ENCODE results near the gene MITF.

The MITF gene

DNA sequence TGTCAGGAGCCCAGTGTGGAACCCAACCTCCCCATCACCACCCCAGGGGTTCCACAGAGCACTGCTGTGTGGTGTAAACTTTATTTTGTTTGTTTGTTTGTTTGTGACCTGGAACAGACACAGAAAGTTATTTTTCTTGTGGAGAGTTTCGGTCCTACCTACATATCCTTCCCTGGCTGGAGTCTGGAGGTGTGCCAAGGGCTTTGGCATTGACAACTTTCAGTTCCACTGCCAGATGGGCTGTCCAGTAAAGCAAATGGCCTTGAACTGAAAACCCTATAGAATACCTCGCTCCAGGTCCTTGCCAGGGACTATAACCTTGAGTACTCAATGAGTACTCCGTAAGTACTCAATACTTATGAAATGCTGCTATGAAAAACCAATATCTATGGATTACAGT is 103.5 kb downstream of the MITF start:
- DNase-seq: no peak

- DNase-seq: no peak
Measured at GRCh38 chr3:69844706-69845105, 105.4 kb downstream of the MITF start.

- no peak for DNase-seq
Measured at GRCh38 chr3:69847303-69847702, 108.0 kb downstream of the MITF start.

GRCh38 chr3:69848113-69848512 is 108.8 kb downstream of the MITF start:
- DNase-seq: no peak

- DNase-seq: no peak
Measured at GRCh38 chr3:69850849-69851248, 111.6 kb downstream of the MITF start.

- DNase-seq: no peak
Measured at GRCh38 chr3:69853027-69853426, 113.8 kb downstream of the MITF start.

- DNase-seq: no peak
Measured at GRCh38 chr3:69855436-69856162, 116.3 kb downstream of the MITF start.

DNA sequence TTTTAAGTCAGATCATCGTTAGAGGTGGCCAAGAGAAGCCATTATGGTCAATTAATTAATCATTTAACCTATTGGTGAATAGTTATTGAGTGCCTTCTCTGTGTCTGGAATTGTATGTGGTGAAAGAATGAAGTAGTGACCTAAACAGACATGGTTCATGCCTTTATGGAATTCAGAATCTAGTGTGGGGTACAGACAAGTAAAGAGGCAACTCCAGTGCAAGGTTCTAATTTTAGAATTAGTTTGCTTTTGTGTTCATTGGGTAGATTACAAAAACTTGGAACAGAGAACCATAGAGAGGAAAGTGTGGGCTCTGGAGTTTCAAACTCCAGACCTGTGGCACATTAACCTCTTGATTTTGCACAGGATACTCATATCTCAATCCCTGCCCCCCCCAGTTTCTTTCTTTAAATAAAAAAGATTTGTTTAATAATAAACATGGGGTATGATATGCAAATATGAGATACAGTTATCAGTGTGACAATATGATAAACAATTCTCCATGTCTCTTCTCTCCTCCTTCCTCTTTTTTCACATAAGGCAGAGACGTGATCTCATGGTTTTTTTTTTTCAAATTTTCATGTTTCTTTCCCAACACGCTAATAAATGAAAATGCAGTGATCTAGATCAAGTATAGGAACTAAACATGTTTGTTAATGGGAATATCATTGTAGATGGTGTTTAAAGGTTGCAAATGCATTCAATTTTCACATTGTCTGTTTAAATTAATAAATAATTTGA is 117.9 kb downstream of the MITF start:
- no peak for DNase-seq

GRCh38 chr3:69861556-69861955 is 122.3 kb downstream of the MITF start:
- no peak for DNase-seq

DNA sequence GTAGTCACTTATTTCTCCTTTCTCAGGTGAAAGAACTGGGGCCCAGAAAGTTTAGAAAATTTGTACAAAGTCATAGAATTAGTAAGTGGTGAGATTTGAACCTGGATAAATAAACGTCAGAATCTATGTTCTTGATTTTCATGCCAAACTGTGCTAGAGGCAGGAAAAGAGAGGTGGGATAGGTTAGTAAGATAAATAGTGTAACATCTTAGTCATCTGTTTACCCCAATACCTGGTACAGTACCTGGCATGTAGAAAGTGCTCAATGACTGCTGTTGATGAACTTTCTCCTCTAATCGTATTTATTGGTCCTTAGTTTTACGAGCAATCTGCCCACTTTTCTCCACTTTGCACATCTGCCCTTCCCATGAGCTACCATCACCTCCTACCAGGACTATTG is 124.9 kb downstream of the MITF start:
- no peak for DNase-seq

DNA sequence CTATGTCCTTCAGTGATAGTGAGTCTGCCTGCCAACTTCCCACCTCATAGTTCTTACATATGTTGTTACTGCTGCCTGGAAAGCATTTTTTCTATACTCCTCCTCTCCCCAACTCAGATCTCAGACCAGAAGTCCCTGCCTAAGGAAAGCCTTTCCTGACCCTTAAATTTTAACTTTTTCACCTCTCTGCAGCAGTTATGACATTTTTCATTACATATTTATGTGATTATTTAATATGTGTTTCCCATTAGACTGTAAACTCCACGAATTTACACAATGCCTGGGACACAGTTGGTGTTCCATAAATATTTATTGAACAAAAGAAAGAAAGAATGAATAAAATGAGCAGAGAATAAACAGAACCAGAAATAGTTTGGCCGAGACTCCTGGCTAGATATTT is 125.5 kb downstream of the MITF start:
- DNase-seq: no peak

DNA sequence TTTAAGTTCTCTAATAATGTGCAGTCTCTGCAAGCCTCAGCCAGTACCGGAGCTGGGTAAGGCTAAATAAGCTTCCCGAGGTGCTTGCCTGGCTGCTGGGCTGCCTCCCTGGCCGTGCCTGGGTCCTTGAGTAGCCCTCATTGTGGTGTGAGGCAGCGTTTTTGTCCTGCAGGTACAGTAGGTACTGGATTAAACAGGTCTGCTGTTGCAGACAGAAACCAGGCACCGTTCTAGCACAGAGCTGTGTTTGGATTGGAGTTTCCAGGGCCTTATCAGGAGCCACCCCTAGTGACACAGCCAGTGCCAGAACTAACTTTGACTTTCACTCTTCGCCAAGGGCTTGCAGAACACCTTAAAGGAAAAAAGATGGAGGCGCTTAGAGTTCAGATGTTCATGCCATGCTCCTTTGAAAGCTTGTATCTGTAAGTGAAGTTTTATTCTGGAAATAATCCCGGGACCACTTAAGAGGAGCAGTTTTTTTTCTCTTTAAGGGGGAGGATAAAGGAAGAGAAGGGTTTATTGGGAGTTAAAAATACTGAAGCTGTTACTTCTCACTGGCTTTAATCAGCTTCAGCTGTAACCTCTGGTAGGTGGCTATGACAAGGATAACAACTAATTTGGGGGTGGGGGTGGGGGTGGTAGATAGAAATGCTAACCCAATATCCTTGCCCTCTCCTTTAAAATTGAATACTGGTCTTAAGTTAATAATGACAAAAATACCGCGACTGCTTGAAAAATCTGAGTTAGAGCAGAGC is 126.8 kb downstream of the MITF start:
- no peak for DNase-seq

GRCh38 chr3:69866988-69867720 is 127.9 kb downstream of the MITF start:
- DNase-seq: no peak

DNA sequence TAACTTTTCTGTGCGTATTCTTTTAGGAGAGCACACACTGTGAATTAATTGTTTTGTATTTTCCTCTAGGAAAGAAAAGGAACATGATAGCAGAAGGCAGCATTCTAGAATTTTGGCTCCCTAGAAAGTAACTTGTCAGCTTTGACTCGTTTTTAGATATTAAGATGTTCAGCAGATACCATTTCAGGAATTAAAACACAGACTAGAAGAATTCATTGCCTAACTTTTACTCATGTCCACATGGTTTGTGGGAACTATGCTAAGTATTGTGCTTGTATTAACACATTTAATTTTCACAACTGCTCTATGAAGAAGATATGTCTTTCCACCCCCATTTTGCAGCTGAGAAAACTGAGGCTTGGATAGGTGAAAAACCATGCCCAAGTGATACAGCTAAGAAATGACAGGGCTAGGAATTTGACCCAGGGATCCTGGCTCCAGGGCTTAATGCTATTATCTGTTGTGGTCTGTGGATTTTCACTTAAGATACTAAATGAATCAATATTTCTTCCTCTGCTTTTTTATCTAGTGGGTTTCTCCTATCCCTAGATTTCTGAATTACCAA is 128.8 kb downstream of the MITF start:
- DNase-seq: no peak

DNA sequence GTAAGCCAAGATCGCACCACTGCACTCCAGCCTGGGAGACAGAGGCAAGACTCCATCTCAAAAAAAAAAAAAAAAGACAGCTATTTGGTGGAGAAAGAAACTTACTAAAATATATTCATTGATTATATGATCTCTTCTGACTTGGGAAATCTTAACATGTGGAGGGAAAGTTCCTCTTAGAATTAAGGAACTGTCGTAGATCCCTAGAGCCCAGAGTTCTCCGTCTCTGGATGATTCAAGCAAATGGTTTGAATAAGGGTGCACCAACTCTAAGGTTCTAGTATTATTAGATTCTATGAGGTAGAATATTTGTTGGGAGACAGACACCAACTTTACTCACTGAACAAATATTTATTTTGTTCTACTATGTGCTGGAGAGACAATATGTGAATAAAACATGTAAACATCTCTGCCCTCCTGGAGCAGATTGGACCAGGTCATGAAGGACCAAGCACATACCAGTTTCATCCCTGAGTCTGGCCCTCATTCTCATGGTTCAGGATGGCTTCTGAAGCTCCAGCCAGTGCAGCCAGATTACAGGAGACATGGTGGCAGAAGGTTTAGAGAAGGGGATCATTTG is 129.7 kb downstream of the MITF start:
- no peak for DNase-seq

- DNase-seq: no peak
Measured at GRCh38 chr3:69869643-69870042, 130.4 kb downstream of the MITF start.

DNA sequence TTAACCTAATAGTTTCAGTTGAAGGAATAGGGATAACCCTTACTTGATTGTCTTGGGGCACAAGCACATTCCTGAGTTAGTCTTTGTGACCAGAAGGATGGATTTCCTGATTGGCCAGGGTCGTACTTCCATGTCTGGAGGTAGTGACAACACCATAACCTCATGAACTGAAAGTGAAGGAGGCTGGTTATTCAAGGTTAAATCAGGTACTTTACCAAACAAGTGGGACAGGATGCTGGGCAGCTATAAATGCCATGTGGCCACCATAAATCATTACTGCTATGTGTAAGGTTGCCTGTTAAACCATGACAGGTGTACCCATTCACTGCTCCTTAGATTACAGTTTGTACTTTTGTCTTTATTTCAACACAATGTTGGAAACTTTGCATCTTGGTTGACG is 132.0 kb downstream of the MITF start:
- no peak for DNase-seq

GRCh38 chr3:69871868-69872267 is 132.6 kb downstream of the MITF start:
- no peak for DNase-seq

GRCh38 chr3:69872783-69873378 is 133.6 kb downstream of the MITF start:
- DNase-seq: no peak

- DNase-seq: no peak
Measured at GRCh38 chr3:69876073-69876472, 136.8 kb downstream of the MITF start.

DNA sequence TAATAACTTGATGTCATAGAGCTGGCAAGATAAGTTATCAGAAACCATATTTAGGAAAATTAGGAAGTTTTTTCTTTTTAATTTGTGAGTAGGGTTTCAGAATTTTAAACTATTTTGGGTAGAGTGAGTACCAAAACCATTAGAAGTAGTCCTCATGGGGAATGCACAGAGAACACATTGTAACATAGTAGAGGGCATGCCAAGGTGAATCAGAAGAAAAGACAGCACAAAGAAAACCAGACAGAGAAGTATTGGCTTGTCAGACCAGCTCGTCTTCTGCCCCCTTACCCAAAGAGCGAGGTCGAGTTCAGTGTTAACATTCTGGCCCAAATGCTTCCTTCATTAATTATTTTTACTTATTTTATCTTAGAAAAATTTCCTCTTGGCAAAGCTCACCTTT is 139.0 kb downstream of the MITF start:
- no peak for DNase-seq

- no peak for DNase-seq
Measured at GRCh38 chr3:69879051-69879450, 139.8 kb downstream of the MITF start.

Measured in activated CD8-positive, alpha-beta memory T cell treated with anti-CD3 and anti-CD28 coated beads, Interleukin-2, amount 50 U/mL, for 48 hours (primary cell).